Heart left ventricle (tissue), 16 donors: ENCODE measurements around the gene PLCB1. TPM values are rescaled to one million over a fixed set of nuclear protein-coding genes. Genes with fewer than 3 reads are reported as not detected.
A peak's percentile ranks its signal among the peaks of the same experiment; 100 is the strongest.

ENCODE experiments used
- ATAC-seq, 4 donors: fragments of 200-7000 bp; cut with Tn5 transposase; one replicate each; pipeline ENCODE4 v1.9.1; 2020 to 2022; ENCODE audit warnings: moderate library complexity in 4 of 4, mild to moderate bottlenecking in 3 of 4, moderate number of reproducible peaks in 1 of 4
- DNase-seq, 5 donors: peaks; one replicate each; pipeline ENCODE4 v3.0.0-alpha.2; 2020
- H3K27ac ChIP-seq, 12 donors: fragments of 200-600 bp; sonication (generic) in 4 of 12; one replicate each; pipeline versions ENCODE4 v1.5.0 to v1.8.0; 2016 to 2022; ENCODE audit warnings: mild to moderate bottlenecking in 2 of 12
- H3K27me3 ChIP-seq, 9 donors: fragments of 200-600 bp; sonication (generic) in 2 of 9; one replicate each; pipeline versions ENCODE4 v1.5.1 to v1.8.0; 2016 to 2022; ENCODE audit warnings: mild to moderate bottlenecking in 3 of 9
- H3K36me3 ChIP-seq, 9 donors: fragments of 200-600 bp; sonication (generic) in 2 of 9; one replicate each; pipeline versions ENCODE4 v1.5.0 to v1.8.0; 2018 to 2022; ENCODE audit warnings: mild to moderate bottlenecking in 2 of 9
- H3K4me1 ChIP-seq, 12 donors: fragments of 200-600 bp; sonication (generic) in 4 of 12; one replicate each; pipeline versions ENCODE4 v1.5.0 to v1.8.0; 2016 to 2022; ENCODE audit warnings: mild to moderate bottlenecking in 3 of 12
- H3K4me3 ChIP-seq, 12 donors: fragments of 200-600 bp; sonication (generic) in 4 of 12; one replicate each; pipeline versions ENCODE4 v1.5.0 to v1.8.0; 2017 to 2022; ENCODE audit warnings: mild to moderate bottlenecking in 9 of 12, moderate library complexity in 4 of 12
- H3K9me3 ChIP-seq, 12 donors: fragments of 200-600 bp; sonication (generic) in 4 of 12; one replicate each; pipeline versions ENCODE4 v1.5.0 to v1.8.0; 2016 to 2022; ENCODE audit warnings: mild to moderate bottlenecking in 1 of 12
- POLR2A ChIP-seq, 2 donors: fragments of 450-650 bp; IDR thresholded peaks; one replicate each; pipeline ENCODE4 v1.6.1; 2017; ENCODE audit warnings: antibody characterized with exemption in 2 of 2, mild to moderate bottlenecking in 2 of 2, moderate library complexity in 2 of 2
- WGBS, 4 donors: extraction: QIAGEN DNeasy Blood & Tissue Kit in 2 of 4; methylation state at CpG; one replicate each; pipeline versions ENCODE4 v1.1.5 to v1.1.7; 2013 to 2018; 5-methylcytosine and 5-hydroxymethylcytosine counted together
- intact Hi-C, 10 donors: fragments of 100-400 bp; cut with DNase I; formaldehyde crosslinking; loops; one replicate each; pipeline versions ENCODE4 v1.11.1 to v1.14.2; 2022
- polyA plus RNA-seq, 2 donors: library from polyadenylated mRNA; stranded (reverse); fragments of 200-250 nt; gene quantifications; one replicate each; pipeline ENCODE4 v1.2.3, GENCODE V29; 2013
- total RNA-seq, 9 donors: library from RNA; depleted of rRNA in 2 of 9; stranded (reverse); fragments of >200 nt in 2 of 9; fragmentation: NEBNext Ultra II Directional in 3 of 9; extraction: Animal tissue kit (Norgen Biotek cat#: 25700) in 3 of 9; gene quantifications; one replicate each; pipeline versions ENCODE4 v1.1.0 to v1.2.4, GENCODE V29; 2016 to 2023
- TF ChIP-seq, protein P1 (sequence below), 12 donors: fragments of 200-600 bp; sonication (generic) in 4 of 12; IDR thresholded peaks; one replicate each; pipeline versions ENCODE4 v1.5.0 to v1.8.0; 2018 to 2022; ENCODE audit warnings: antibody characterized with exemption in 12 of 12, mild to moderate bottlenecking in 5 of 12
- donor health status: ischemic (EF 13 %, LVEDD 7.1; RV severe dilation, severe dysfunction).
- donor health status: healthy with polysubstance abuse.
- donor health status: DM: no; HTN: yes; CAD: no.
- donor health status: DM: no; HTN: no; CAD: no.
- donor health status: ischemic (EF 25% LVEDD 6.9; RV normal size, moderate dysfunction).
- donor health status: ischemic (EF 25% LVEDD 5.7; RV mildly dilated, moderate dysfunction).
- donor health status: healthy.
- donor health status: DM: yes; HTN: yes; CAD: no.
- donor health status: ischemic (EF 35%, LVEDD 5.7; RV mildly dilated, moderate dysfunction).
- donor health status: nonischemic (EF 11% LVEDD 7.7; RV severe dilation, severe dysfunction).
- donor health status: DM: yes; HTN: yes; CAD: no.
- donor health status: PGD.
- donor health status: ischemic (EF 29% LVEDD 5.4; RV normal size, mild dysfunction).
- donor health status: nonischemic (EF 23%, LVEDD 6.1; RV moderate dilation, normal function).

Gene PLCB1
- total and polyA plus RNA-seq, 11 donors, result 2.5 to 12.1 (median 7.4) TPM

DNA sequence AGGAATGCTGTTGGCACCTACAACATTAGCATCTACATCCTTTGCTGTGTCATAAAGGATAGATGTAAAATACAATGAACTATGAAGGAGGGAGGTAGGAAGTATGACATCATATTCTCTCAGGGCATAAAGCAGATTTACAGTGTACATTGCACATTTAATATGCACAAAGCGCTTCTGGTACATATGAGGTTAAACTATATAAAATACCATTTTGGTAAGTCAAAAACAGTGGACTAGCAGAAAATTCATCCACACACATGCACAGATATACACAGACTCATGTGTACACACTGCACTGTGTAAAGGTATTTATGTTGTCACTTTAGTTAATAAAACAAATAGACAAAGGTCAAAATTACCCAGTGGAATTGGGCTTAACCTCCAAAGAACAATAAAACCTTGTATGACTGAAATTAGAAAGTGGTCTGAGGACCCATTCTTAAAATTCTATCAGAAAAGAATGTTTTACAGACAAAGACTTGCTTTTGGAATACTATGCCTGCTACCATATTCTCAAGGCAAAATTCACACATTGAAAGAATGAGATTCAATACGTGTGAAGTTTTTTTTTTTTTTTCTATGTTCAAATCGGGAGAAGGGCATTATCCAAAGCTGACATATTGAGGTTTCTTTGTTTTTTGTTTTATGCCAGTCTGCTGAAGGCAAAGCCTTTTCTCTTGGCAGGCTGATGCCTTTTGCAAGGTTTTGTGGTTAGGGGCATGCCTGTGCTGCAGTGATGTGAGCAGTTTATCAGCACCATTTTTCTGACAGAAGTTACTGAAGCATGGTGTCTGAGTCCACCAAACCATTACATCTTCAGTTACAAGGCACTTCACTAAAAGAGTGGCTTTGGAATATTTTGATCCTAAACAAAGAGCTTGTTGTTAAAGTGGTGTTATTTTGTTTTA, 199.0 kb downstream of the PLCB1 start:
- no peaks in the 10 kb centered on the region for H3K36me3 ChIP-seq
- no peaks in the 10 kb centered on the region for H3K9me3 ChIP-seq
- H3K27ac ChIP-seq, result no peak overlapping the region
- H3K4me3 ChIP-seq, result no peak overlapping the region
- TF ChIP-seq POLR2A (IDR thresholded peaks at IDR 0.05), result no peak
- TF ChIP-seq, protein P1, sequence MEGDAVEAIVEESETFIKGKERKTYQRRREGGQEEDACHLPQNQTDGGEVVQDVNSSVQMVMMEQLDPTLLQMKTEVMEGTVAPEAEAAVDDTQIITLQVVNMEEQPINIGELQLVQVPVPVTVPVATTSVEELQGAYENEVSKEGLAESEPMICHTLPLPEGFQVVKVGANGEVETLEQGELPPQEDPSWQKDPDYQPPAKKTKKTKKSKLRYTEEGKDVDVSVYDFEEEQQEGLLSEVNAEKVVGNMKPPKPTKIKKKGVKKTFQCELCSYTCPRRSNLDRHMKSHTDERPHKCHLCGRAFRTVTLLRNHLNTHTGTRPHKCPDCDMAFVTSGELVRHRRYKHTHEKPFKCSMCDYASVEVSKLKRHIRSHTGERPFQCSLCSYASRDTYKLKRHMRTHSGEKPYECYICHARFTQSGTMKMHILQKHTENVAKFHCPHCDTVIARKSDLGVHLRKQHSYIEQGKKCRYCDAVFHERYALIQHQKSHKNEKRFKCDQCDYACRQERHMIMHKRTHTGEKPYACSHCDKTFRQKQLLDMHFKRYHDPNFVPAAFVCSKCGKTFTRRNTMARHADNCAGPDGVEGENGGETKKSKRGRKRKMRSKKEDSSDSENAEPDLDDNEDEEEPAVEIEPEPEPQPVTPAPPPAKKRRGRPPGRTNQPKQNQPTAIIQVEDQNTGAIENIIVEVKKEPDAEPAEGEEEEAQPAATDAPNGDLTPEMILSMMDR (IDR thresholded peaks at IDR 0.05), result no peak
- H3K4me1 ChIP-seq, result peaks cover 0 to 7% (median 0%) of the 10 kb centered on the region in 12 donors
- H3K27me3 ChIP-seq, result no peaks in the 10 kb centered on the region
- intact Hi-C loops, result no loop called here
- DNase-seq (no peak), ATAC-seq (no peak)
- 85 to 90% (median 86%) methylated on average over 3 of the region's 3 CpGs for WGBS, 4 donors

DNA sequence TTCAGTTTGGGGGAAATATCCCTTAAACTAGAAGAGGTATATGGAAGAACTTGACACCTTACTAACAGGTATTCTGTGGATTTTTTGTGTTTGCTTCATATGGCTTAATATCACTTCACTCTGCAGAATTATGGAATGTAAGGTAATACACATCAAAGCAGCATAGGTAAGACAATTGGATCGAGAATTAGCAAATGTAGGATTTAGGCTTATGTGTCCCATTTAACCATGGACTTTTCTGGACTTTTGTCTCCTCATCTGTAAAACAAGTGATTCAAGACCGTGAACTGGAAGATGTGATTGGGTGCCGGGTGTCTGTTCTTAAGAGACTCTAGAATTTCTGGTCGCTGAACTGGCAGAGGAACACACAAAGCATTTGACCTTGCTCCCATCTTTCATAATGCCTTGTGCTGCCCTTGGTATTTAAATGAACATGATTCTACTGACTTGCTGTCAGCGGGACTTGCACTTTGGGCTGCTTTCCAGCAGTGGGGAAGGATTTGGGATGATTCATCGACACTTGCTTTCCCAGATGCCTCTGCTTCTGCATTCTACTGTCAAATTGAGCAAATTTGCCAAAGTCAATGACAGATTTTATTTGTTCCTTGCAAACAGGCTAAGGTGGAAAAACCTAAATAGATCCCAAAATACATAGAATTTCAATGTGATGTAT, 199.8 kb downstream of the PLCB1 start:
- no peaks in the 10 kb centered on the region for H3K27me3 ChIP-seq
- DNase-seq, result peak in 2 of 5 donors; percentile 40 to 43
- intact Hi-C loops, result no loop called here
- no peak overlapping the region for H3K27ac ChIP-seq
- no peak overlapping the region for H3K4me3 ChIP-seq
- H3K36me3 ChIP-seq, result no peaks in the 10 kb centered on the region
- WGBS, 4 donors, result 63 to 75% (median 72%) methylated on average over 6 of the region's 6 CpGs
- peak in 1 of 4 donors; percentile 28 for ATAC-seq
- H3K9me3 ChIP-seq, result no peaks in the 10 kb centered on the region
- peaks cover 0 to 7% (median 0%) of the 10 kb centered on the region in 12 donors for H3K4me1 ChIP-seq
- no peak for TF ChIP-seq POLR2A (IDR thresholded peaks at IDR 0.05)
- TF ChIP-seq, protein P1 (IDR thresholded peaks at IDR 0.05), result no peak

DNA sequence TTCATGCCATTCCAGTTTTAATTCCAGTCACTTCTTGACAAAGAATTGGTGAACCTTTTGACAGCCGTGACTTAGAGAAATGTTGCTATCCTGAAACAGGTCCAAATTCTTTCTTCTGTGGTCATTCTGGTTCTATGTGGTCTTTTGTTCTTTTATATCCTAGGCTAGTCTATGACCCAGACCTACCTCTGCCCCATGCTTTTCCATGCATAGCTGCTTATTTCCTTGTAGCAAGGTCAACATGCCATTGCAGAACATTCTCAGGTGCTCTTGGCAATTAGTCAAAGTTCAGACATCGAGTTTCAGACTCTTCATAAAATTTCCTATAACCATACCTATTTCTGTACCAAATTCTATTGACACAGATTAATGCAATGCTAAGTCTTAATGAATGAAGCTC, 202.6 kb downstream of the PLCB1 start:
- no peak overlapping the region for H3K4me3 ChIP-seq
- no peak overlapping the region for H3K27ac ChIP-seq
- H3K27me3 ChIP-seq, result no peaks in the 10 kb centered on the region
- peaks cover 0 to 7% (median 0%) of the 10 kb centered on the region in 12 donors for H3K4me1 ChIP-seq
- WGBS, 4 donors, result 81 to 89% (median 86%) methylated on average over 2 of the region's 2 CpGs
- no peak for ATAC-seq
- DNase-seq, result no peak
- no peaks in the 10 kb centered on the region for H3K36me3 ChIP-seq
- intact Hi-C loops, result no loop called here
- no peaks in the 10 kb centered on the region for H3K9me3 ChIP-seq
- TF ChIP-seq, protein P1 (IDR thresholded peaks at IDR 0.05), result no peak
- no peak for TF ChIP-seq POLR2A (IDR thresholded peaks at IDR 0.05)

DNA sequence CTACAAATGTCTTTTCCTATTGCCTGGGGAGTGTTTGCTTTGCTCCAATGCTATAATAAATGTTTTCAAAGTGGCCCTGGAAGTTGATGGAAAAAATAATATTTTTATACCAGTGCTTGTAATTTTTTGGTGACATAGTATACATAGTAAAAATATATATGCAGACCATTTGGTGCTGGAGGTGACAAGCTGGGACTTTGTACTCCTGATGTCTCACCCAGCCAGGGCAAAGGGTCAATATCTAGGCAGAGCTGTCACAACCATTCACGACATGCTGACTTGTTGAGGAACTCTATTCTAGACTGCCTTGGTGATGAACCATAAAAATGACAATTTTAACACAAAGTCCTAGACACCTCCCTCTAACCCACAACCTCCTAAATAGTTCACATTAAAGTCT, 203.0 kb downstream of the PLCB1 start:
- H3K9me3 ChIP-seq, result no peaks in the 10 kb centered on the region
- DNase-seq, result no peak
- H3K27ac ChIP-seq, result no peak overlapping the region
- H3K4me3 ChIP-seq, result no peak overlapping the region
- ATAC-seq, result no peak
- WGBS, 4 donors, result 79 to 96% (median 91%) methylated on average over 1 of the region's 1 CpG
- no peaks in the 10 kb centered on the region for H3K27me3 ChIP-seq
- H3K4me1 ChIP-seq, result peaks cover 0 to 6% (median 0%) of the 10 kb centered on the region in 12 donors
- TF ChIP-seq POLR2A (IDR thresholded peaks at IDR 0.05), result no peak
- TF ChIP-seq, protein P1 (IDR thresholded peaks at IDR 0.05), result no peak
- intact Hi-C loops, result no loop called here
- H3K36me3 ChIP-seq, result no peaks in the 10 kb centered on the region
